HEK293T (cell line): ENCODE measurements around the gene VSTM2B.

Experiments used
- ARNT ChIP-seq: fragments of 450-650 bp; IDR thresholded peaks from 2 replicates; pipeline ENCODE4 v1.6.1; 2017; ENCODE audit warnings: mild to moderate bottlenecking
- BHLHE40 ChIP-seq: fragments of 450-650 bp; IDR thresholded peaks from 2 replicates; pipeline ENCODE4 v1.6.1; 2016; ENCODE audit warnings: mild to moderate bottlenecking, moderate library complexity, borderline replicate concordance
- CTBP1 ChIP-seq: fragments of 450-650 bp; IDR thresholded peaks from 2 replicates; pipeline ENCODE4 v1.6.1; 2016; ENCODE audit warnings: borderline replicate concordance
- ELF4 ChIP-seq: fragments of 450-650 bp; IDR thresholded peaks from 2 replicates; pipeline ENCODE4 v1.6.1; 2017; ENCODE audit warnings: antibody characterized with exemption
- FOXA1 ChIP-seq: fragments of 450-650 bp; IDR thresholded peaks from 2 replicates; pipeline ENCODE4 v1.6.1; 2016; ENCODE audit warnings: mild to moderate bottlenecking
- FOXK2 ChIP-seq: fragments of 450-650 bp; IDR thresholded peaks from 2 replicates; pipeline ENCODE4 v1.6.1; 2016; ENCODE audit warnings: mild to moderate bottlenecking
- FOXM1 ChIP-seq: fragments of 450-650 bp; IDR thresholded peaks from 2 replicates; pipeline ENCODE4 v1.6.1; 2017; ENCODE audit warnings: mild to moderate bottlenecking, borderline replicate concordance
- HDGF ChIP-seq: fragments of 450-650 bp; IDR thresholded peaks from 2 replicates; pipeline ENCODE4 v1.6.1; 2017; ENCODE audit warnings: antibody characterized with exemption, borderline replicate concordance
- L3MBTL2 ChIP-seq: fragments of 450-650 bp; conservative IDR thresholded peaks from 2 replicates; pipeline ENCODE4 v1.6.1; 2016; ENCODE audit warnings: mild to moderate bottlenecking
- NFRKB ChIP-seq: fragments of 450-650 bp; IDR thresholded peaks from 2 replicates; pipeline ENCODE4 v1.6.1; 2016; ENCODE audit warnings: mild to moderate bottlenecking, moderate library complexity
- PKNOX1 ChIP-seq: fragments of 450-650 bp; IDR thresholded peaks from 2 replicates; pipeline ENCODE4 v1.6.1; 2016
- SP1 ChIP-seq: fragments of 450-650 bp; IDR thresholded peaks from 2 replicates; pipeline ENCODE4 v1.6.1; 2017
- SUZ12 ChIP-seq: fragments of 450-650 bp; IDR thresholded peaks from 2 replicates; pipeline ENCODE4 v1.6.1; 2016; ENCODE audit warnings: mild to moderate bottlenecking
- TARDBP ChIP-seq: fragments of 450-650 bp; IDR thresholded peaks from 2 replicates; pipeline ENCODE4 v1.6.1; 2016

GRCh38 chr19:29476528-29476927 lies 49.3 kb upstream of the VSTM2B start:
- no peak for TF ChIP-seq ARNT
- no peak for TF ChIP-seq HDGF
- no peak for TF ChIP-seq L3MBTL2
- no peak for TF ChIP-seq BHLHE40
- TF ChIP-seq TARDBP: no peak
- no peak for TF ChIP-seq PKNOX1
- TF ChIP-seq SP1: no peak
- TF ChIP-seq CTBP1: no peak
- no peak for TF ChIP-seq ELF4
- no peak for TF ChIP-seq FOXA1
- TF ChIP-seq SUZ12: no peak
- TF ChIP-seq FOXM1: no peak
- no peak for TF ChIP-seq NFRKB
- no peak for TF ChIP-seq FOXK2
